Middle frontal gyrus (tissue), 1 donor: ENCODE data around the gene PI4K2A.

Experiments
- DNase-seq: peaks from one replicate; pipeline ENCODE4 v3.0.0-alpha.2; 2015; ENCODE audit warnings: low spot score; ENCODE audit errors: extremely low spot score

Gene PI4K2A

DNA sequence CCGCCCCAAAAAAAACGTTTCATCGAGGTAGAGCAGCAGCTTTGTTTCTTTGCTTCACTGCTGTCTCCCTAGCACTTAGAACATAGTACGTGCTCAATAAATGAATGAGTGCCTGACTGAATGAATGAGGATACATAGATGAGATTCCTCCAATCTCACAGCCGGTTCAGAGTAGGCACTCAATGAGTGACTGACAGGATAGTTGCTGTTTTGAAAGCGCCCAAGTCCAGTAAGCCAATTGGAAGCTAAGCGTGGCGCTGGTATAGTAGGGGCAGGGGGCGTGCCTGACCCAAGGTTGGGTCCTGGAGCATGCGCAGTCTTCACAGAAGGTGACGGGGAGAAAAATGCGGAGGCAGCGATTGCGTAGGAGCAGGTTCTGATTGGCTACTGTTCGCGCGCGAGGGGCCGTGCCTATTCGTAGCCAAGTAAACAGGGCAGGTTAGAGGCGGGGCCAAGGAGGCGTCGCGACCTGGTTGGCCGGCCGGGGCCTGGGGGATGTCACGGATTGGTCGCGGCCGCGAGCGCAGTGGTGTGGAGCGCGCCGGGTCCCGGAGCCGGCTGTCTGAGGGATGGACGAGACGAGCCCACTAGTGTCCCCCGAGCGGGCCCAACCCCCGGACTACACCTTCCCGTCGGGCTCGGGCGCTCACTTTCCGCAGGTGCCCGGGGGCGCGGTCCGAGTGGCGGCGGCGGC lies at the start of gene PI4K2A:
Gene PI4K2A (plus strand): TSS at position 498 of the 694 bp plus-strand sequence. CDS start 72 bp downstream, at position 570.
- DNase-seq = peak; percentile 99

DNA sequence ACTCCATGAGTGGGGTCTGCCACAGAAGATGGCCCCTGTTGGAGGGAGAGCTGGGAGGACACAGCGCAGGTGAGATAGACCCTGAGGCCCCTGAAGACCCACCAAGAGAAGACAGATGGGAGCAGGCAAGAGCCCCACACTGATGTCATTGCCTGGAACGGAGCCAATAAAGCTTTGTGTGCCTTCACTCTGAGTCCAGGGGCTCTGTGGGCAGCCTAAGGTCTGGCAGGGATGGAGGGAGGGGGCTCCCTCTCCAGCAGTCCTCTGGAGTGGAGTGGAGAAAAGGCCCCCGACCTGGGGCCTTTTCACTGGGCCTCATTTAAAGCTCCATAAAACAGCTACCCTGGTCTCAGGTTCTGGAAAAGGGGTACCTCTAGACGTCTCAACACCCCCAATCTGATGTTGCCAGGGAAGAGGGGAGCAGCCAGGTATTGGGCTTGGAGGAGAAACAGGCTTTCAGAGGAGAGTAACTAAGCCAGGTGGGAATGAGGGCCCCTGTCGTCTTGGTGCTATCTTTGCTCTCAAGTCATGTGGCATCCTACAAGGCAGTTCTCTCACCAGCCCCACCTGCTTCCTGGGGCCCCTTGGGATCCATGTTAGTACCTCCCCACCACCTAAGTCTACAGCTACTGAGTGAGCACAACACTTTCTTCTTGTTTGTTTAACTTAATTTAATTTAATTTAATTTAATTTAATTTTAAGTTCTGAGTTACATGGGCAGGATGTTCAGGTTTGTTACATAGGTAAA lies 49.5 kb upstream of the PI4K2A start:
- DNase-seq = no peak

DNA sequence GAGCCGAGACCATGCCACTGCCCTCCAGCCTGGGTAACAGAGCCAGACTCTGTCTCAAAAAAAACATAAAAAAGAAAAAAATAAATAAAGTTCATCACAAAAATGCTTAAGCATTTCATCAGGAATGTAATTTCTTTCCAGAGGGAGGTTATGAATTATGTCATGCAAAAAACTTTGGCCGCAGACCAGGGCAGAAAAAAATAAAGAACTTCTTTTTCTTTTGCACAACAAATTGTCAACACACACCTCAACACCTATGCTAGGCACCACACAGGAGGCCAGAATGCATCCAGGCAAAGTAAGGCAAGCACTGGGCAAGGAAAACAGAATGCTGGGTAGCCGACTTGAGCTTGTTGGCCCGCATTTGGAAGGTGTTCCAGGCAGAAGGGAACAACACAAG lies 47.0 kb upstream of the PI4K2A start:
- no peak for DNase-seq

DNA sequence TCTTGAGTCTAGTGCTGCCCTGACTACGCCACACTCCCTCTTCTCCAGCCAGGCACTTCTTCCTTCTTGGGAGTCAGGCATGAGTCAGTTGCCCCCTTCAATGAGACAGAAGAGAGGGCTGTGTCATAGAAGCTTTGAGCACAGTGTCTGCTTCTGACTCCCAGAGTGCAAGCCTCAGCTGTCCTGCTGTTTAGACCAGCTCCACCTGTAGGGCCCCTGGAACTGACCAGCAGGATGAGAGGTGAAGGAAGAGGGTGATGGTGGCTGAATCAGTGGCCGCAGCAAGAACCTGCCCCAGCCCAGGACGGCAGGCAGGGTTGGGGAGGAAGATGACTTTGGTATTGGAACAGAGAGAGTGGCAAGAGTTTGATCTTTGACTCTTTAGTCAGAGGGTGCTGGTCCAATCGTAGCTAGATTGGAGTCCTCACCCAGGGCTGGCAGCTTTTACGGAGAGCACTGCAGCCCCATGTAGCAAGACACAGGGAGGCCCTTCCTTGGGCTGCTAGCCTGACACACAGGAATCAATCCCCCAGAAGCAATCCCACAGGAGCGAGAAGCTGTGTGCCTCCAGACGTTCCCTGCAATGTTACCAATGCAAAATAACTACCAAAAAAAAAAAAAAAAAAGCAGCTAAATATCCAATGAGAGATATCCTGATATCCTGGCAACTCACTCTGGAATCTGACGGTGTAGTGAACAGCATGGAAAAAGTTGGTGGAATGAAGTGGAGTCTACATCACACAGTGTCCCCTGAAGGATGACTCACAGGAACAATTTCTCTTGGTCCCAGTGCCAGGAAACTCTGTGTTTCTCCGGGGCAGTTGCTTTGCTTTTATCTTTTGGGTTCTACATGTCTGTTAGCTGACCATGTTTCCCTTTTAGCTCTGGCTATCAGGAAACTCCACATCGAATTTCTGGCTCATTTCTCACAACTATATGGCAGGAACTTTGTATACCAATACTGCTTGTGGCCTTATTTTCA lies 44.1 kb upstream of the PI4K2A start:
- no peak for DNase-seq

DNA sequence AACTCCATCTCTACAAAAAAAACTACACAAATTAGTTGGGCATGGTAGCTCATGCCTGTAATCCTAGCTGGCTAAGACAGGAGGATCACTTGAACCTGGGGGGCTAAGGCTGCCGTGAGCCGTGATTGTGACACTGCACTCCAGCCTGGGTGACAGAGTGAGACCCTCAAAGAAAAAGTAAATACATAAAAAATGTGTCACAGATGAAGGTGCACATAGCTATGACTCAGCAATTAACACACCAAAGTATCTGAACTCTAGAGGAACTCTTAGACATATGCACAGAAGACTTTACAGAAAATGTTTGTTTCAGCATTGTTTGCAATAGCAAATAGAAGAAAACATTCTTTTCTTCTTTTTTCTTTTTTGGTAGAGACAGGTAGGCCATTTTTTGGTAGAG lies 42.7 kb upstream of the PI4K2A start:
- DNase-seq = no peak

DNA sequence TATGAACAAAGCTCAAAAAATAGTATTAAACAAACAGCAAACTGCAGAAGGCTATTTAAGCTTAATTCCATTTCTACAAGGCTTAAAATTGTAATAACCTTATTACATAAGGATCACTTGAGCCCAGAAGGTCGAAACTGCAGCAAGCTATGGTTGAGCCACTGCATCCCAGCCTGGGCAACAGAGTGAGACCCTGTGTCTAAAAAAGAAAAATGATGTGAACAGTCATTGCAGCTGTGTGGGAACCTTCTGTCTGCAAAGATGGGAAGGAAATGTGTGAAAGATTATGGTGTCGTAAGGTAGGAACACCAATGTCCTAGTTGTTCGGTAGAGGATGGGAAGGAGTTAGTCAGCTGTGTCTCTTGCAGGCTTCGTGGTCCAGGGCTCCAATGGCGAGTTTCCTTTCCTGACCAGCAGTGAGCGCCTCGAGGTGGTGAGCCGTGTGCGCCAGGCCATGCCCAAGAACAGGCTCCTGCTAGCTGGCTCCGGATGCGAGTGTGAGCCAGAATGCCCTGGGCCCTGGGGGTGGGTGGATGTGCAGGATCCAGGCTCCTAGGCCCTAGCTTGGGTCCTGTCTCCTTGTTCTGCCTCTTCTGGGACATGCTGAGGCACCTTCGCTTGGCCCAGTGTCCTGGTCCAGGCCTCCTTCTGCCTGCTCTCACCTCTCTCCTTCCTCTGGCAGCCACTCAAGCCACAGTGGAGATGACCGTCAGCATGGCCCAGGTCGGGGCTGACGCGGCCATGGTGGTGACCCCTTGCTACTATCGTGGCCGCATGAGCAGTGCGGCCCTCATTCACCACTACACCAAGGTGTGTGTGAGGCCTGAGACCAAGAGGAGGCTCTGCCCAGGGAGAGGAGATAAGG lies 41.8 kb upstream of the PI4K2A start:
- DNase-seq = no peak

DNA sequence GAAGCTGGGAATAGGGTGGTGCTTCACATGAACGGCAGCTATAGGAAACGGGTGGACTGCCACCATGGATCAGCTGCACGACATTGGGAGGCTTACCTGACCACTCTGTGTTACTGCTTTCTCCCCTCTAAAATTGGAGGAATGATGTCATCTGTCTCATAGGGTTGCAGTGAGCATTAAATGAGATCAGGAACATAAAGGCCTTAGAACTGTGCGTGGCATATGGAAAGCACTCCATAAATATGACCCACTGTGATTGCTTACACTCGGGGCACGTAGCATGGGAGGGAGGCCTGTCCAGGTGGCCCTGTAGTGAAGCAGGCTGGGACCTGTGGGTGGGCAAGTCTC lies 41.2 kb upstream of the PI4K2A start:
- DNase-seq = no peak

DNA sequence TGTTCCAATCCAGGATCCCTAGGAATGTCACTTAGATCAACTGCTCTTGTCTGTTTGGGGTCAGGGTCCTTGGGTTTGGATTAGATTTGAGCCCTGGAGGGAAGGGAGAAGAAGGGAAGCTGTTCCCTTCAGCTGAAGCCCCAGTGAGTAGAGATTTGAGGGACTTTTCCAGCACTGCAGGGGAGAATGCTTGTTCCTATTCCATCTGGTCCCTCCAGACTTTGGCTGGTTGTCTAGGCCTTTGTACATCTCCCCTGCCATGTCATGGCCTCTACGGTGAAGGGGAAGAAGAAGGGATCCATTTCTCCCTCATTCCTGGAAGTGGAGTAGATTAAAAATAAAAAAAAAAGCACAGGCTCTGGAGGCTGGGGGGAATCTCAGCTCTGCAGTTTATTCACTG lies 39.9 kb upstream of the PI4K2A start:
- DNase-seq = no peak

DNA sequence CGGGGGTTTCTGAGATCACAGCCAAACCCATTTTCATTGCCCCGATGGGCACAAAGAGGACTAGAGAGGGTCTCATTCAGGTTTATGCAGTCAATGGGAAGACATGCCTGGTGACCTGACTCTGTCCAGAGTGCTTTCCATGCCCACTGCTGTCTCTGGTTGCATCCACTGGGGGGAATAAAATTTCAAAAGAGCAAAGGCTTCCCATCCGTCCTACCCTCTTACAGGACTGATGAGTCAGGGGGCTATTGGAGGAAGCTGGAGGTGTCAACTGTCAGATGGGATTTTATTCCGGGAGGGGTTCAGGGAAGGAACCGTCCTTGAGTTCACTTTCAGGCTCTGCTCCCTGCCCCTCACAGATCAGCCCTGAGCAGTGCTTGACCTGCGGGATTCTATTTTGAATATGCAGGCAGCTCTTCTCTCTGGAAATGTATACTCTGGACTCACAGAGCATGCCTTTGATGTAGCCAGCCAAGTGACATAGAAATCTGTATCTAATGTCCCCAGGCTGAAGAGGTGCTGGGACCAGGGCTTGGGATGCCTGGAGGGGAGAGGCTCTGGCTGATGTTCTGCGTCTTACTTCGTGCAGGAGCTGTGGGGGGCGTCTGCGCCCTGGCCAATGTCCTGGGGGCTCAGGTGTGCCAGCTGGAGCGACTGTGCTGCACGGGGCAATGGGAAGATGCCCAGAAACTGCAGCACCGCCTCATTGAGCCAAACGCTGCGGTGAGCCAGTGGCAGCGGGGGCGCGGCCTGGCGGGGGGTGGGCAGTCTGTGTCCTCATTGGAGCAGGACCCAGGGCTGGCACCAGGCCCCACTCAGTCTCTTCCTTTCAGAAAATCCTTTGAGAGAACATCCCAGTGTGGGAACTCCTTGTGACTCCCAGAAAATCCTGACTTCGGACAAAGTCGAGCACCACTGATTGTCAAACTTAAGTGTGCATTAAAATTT lies 38.9 kb upstream of the PI4K2A start:
- no peak for DNase-seq

DNA sequence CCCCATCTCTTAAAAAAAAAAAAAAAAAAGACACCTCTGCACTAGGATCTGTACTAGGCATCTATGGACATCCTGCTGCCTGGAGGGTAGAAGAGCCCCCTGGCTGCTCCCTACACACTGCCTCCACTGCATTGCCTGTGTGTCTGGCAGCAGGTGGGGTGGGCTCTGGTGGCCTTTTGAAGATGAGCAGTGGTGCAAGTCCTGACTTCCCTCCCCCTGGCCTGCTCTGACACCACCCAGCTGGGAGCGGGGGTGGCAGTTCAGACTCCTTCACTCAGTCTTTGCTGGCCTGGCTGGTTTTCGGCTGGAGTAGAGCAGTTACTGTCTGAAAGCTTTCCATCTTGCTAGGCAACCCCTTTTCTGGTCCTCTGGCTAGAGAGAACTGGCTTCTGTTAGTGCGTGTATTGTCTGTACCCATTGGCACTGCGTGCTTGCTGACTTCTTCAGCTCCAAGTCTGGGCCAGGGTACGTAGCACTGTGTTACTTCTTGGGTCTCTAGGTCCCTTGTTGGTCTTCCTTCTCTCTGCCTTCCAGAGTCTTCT lies 33.3 kb upstream of the PI4K2A start:
- no peak for DNase-seq

DNA sequence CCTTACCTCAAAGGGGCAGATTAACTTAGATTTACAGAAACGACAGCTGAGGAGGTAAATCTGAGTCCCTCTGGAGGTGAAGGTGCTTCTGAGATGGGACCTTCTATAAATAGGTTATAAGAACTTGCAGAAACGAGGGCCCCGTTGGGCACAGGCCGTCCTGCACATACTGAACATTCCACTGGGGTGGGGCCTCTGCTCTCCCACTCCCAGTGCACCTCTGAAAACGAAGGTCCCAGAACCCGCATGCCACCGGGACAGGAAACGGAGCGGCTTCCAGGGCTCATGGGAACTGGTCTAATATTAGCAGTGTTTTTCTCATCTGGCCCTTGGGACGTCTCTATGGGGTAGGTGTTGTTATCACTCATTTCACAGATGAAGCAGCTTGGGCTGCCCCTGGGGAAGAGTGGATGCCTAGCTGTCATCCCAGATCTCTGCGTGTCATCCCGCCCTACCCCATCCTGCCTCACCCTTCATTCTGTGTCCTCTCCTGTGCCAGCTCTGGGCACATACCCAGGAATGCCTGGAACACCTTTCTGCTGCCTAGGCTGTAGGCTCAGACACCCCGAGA lies 31.4 kb upstream of the PI4K2A start:
- DNase-seq = no peak

DNA sequence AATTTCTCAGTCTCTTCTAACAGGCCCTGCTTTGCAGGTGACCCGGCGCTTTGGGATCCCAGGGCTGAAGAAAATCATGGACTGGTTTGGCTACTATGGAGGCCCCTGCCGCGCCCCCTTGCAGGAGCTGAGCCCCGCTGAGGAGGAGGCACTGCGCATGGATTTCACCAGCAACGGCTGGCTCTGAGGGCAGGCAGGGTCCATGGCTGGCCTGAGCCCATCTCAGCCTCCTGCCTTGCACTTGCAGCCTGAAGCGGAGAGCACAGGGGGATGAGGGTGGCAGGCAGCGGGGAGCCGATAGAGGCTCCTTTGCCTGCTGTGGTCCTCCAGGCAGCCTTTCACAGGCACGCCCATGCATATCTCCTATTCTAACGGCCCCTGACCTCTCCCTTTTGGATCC lies 29.0 kb upstream of the PI4K2A start:
- no peak for DNase-seq

DNA sequence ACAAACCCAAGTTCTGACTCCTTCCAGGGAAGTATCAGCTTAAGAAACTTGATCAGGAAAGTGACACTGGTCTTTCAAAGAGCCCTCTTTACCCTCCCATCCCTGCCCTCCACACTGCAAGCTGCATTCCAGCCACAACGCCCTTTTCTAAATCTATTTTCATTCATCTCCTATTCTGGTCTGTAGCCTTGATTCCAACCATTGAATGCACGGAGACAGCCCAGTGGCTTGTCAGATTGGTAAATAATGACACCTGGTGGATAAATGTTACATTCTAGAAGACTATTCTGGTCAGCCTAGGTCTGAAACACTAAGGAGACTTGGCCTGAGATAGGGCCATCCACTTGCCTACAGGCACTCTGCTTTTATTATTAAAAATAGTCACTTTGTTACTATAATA lies 28.1 kb upstream of the PI4K2A start:
- DNase-seq = no peak

DNA sequence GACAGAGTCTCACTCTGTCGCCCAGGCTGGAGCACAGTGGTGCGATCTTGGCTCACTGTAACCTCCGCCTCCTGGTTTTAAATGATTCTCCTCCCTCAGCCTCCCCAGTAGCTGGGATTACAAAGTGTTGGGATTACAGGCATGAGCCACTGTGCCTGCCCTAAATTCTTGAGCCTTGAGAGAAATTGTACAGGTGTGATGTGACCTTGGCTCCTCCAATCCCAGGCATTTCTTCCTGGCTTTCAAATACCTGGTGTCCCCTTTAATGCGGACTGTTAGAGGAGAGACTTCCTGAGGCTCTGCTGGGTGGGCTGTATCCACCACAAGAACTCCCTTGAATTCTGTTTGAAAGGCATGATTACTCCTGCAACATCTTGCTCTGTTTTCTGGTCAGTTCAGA lies 22.2 kb upstream of the PI4K2A start:
- no peak for DNase-seq

DNA sequence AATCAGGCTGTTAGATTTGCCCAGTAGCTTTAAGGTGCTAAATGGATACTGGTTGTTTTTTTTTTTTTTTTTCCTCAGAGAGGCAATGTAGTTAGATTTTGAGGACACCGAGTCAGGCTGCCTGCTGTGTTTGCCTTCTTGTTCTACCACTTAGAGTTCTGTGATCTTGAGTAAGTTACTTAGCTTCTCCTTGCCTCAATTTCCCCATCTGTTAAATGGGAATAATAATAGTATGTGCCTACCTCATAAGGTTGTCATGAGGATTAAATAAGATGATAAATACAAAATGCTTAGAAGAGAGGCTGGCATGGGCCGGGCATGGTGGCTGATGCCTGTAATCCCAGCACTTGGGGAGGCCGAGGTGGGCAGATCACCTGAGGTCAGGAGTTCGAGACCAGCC lies 21.7 kb upstream of the PI4K2A start:
- DNase-seq = no peak

DNA sequence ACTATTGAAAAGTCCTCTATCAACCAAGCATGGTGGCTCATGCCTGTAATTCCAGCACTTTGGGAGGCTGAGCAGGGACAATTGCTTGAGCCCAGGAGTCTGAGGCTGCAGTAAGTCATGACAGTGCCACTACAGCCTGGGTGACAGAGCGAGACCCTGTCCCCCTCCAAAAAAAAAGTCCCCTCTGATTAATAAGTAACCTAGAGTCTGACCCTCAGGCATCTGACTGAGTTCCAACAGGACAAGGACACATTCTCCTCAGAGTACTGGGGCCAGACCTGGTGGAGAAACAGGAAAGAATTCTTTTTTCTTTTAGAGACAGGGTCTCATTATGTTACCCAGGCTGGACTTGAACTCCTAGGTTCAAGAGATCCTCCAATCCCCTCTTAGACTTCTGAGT lies 17.2 kb upstream of the PI4K2A start:
- no peak for DNase-seq

DNA sequence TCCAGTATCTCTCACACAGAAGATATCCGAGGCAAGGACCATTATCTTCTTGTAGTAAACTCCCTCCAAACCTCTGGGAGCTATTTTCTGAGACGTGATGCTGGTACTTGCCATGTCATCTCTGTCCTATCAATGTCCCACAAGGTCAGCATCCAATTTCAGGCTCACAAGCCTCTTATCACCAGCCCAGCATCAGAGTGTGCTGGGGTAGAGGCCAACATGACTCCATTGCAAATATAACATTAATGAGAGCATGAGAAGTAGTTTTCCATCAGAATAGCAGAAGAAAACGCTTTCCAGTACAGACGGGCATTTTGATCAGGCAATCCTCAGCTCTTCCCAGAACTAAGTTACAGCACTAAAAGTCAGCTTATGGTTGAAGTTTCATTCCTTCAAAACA lies 12.7 kb upstream of the PI4K2A start:
- no peak for DNase-seq

DNA sequence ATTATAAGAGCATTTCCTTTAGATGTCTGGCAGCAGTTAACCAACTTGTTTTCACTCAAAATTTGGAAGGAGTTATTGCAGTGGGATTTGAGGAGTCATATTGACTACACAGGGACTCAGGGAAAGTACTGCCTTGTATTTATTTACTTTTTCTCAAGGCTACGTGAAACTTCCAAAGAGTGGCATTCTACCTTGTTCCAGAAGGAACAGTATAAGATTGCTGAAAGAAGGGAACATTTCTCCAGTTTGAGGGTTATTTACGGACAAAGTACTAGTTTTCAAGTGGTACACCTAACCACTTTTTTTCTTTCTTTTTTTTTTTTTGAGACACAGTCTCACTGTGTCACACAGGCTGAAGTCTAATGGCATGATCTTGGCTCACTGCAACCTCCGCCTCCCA lies 12.2 kb upstream of the PI4K2A start:
- no peak for DNase-seq

DNA sequence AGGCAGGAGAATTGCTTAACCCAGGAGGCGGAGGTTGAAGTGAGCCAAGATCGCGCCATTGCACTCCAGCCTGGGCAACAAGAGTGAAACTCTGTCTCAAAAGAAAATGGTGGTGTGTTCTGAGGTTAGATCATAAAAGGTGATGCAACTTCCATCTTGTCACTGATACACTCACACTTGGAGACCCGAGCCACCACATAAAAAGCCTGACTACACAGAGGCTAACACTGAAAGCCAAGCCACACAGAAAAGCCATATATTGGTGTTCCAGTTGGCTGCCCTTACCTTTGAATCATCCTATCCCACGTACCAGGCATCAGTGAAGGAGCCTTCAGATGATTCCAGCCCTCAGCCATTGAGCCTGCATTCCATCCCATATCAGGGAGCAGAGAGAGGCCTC lies 11.2 kb upstream of the PI4K2A start:
- DNase-seq = no peak
